Right lobe of liver (tissue), 4 donors: ENCODE measurements around the gene CCDC181.

Source experiments
- POLR2A ChIP-seq: fragments of 450-650 bp; IDR thresholded peaks from one replicate; pipeline ENCODE4 v1.6.1; 2017; ENCODE audit warnings: antibody characterized with exemption, mild to moderate bottlenecking
- TF ChIP-seq, protein P1 (sequence below), 4 donors: fragments of 200-600 bp in 3 of 4; fragments of 450-650 bp in 1 of 4; IDR thresholded peaks; one replicate each; pipeline versions ENCODE4 v1.5.1 to v1.8.0; 2016 to 2022; ENCODE audit warnings: antibody characterized with exemption in 4 of 4, mild to moderate bottlenecking in 2 of 4
- donor health status: DM: no; HTN: no; CAD: no.
- donor health status: DM: no; HTN: no; CAD: no.
- donor health status: DM: no; HTN: yes; CAD: no.

DNA sequence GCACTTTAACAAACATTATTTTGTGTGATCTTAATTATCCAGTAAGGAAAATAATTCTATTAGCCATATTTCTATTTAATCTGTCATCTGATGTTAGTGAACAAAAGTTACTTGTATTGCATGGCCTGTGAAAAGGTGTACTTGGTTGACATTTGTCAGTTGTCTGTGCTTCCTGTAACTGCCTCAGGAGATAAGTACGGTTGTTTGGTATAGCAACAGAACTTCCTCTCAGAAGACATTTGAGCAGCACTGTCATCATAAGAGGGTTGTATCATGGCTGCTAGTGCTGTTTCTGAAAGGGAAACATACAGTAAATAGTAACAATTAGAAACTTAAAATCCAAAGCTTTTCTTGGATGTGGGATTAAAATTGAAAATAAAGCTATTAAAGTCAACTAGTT lies 55.9 kb downstream of the CCDC181 start:
- TF ChIP-seq, protein P1, sequence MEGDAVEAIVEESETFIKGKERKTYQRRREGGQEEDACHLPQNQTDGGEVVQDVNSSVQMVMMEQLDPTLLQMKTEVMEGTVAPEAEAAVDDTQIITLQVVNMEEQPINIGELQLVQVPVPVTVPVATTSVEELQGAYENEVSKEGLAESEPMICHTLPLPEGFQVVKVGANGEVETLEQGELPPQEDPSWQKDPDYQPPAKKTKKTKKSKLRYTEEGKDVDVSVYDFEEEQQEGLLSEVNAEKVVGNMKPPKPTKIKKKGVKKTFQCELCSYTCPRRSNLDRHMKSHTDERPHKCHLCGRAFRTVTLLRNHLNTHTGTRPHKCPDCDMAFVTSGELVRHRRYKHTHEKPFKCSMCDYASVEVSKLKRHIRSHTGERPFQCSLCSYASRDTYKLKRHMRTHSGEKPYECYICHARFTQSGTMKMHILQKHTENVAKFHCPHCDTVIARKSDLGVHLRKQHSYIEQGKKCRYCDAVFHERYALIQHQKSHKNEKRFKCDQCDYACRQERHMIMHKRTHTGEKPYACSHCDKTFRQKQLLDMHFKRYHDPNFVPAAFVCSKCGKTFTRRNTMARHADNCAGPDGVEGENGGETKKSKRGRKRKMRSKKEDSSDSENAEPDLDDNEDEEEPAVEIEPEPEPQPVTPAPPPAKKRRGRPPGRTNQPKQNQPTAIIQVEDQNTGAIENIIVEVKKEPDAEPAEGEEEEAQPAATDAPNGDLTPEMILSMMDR (IDR thresholded peaks at IDR 0.05) = no peak
- no peak for TF ChIP-seq POLR2A
